Measurements from ENCODE around the gene GRM8. TPM values are rescaled to one million over a fixed set of nuclear protein-coding genes. Genes with fewer than 3 reads are reported as not detected.

GRM8 gene
- total RNA-seq, 1 experiment from 2014 or later, result 1.8 TPM

DNA sequence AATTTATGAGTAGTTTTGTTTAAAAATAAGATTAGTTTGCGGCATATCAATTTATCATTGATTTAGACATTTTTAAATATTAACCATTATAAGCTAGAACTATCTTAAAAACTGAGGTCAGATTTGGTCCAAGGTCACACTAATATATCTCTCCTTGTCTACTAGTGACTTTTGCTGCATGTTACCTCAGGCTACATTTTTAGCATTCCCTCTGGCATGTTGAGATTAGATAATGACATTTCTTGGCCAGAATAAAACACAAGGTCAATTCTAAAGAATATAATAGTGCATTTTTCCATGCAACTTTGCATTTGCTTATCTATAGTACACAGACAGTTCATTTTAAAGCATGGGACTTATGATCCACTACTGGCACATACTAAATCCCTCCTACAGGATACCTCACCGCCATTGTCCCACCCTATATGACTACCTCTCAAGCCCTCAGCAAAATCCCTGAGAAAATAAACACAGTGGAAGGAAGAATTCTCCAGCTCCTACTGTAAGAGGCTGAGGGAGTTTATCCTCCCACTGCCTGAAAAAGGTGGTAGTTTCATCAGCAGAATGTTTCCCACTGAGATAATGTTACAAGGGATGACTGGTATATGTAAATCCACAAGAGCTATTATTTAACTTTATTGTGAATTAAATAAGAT is 816.4 kb downstream of the GRM8 start:
- Histone ChIP-seq H3K14ac (ENCODE audit: insufficient read depth, low read length) (no peak overlapping the region), H3K79me1 (ENCODE audit: insufficient read depth, low read depth, low read length, poor library complexity, severe bottlenecking) (no peaks in the 10 kb centered on the region), H3K56ac (ENCODE audit: insufficient read length, low read depth, low read length) (no peak overlapping the region), H3K9me3 (ENCODE audit: control insufficient read depth, low read depth, low read length) (no peaks in the 10 kb centered on the region), H2BK15ac (ENCODE audit: low read depth, low read length) (no peak overlapping the region), H3K27me3 (ENCODE audit: insufficient read depth, low read length) (no peaks in the 10 kb centered on the region), H4K5ac (ENCODE audit: insufficient read length, low read depth, low read length) (no peak overlapping the region), H4K91ac (ENCODE audit: insufficient read length, low read depth, low read length) (no peak overlapping the region), H3T11ph (ENCODE audit: low read length) (no peak overlapping the region), H3K23me2 (ENCODE audit: insufficient read length, low read depth, low read length, poor library complexity, severe bottlenecking) (no peaks in the 10 kb centered on the region), H3K9ac (ENCODE audit: extremely low read depth, insufficient read length, low read length) (no peak overlapping the region), H3K4ac (ENCODE audit: low read depth, low read length) (no peak overlapping the region), H3K18ac (ENCODE audit: insufficient read length, low read depth, low read length) (no peak overlapping the region), H4K8ac (replicated peaks; ENCODE audit: insufficient read length, low read depth, low read length) (no peak overlapping the region), H2AFZ (ENCODE audit: low read length) (no peak overlapping the region), H3K79me2 (ENCODE audit: insufficient read depth, low read length) (no peaks in the 10 kb centered on the region), H2AK5ac (ENCODE audit: insufficient read length, low read length) (no peak overlapping the region), H2BK5ac (ENCODE audit: insufficient read length, low read length) (no peak overlapping the region), H3K27ac (ENCODE audit: insufficient read length, low read depth, low read length) (no peak overlapping the region), H3K23ac (ENCODE audit: insufficient read length, low read depth, low read length) (no peak overlapping the region), H3K4me2 (ENCODE audit: insufficient read depth, insufficient read length, low read length) (no peak overlapping the region), H2BK20ac (ENCODE audit: low read depth, low read length, poor library complexity, severe bottlenecking) (no peak overlapping the region), H2BK12ac (ENCODE audit: insufficient read length, low read depth, low read length) (no peak overlapping the region), H2BK120ac (ENCODE audit: low read depth, low read length, poor library complexity, severe bottlenecking) (no peak overlapping the region), H4K20me1 (ENCODE audit: control insufficient read depth, insufficient read depth, insufficient read length) (no peaks in the 10 kb centered on the region), H3K4me1 (ENCODE audit: insufficient read depth, low read length) (no peaks in the 10 kb centered on the region)
- TF ChIP-seq, protein P1, sequence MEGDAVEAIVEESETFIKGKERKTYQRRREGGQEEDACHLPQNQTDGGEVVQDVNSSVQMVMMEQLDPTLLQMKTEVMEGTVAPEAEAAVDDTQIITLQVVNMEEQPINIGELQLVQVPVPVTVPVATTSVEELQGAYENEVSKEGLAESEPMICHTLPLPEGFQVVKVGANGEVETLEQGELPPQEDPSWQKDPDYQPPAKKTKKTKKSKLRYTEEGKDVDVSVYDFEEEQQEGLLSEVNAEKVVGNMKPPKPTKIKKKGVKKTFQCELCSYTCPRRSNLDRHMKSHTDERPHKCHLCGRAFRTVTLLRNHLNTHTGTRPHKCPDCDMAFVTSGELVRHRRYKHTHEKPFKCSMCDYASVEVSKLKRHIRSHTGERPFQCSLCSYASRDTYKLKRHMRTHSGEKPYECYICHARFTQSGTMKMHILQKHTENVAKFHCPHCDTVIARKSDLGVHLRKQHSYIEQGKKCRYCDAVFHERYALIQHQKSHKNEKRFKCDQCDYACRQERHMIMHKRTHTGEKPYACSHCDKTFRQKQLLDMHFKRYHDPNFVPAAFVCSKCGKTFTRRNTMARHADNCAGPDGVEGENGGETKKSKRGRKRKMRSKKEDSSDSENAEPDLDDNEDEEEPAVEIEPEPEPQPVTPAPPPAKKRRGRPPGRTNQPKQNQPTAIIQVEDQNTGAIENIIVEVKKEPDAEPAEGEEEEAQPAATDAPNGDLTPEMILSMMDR (conservative IDR thresholded peaks at IDR 0.05), result no peak
- Mint-ChIP-seq H3K36me3 (ENCODE audit: insufficient read depth in 1 of 3, low read depth in 3 of 3) (no peaks in the 10 kb centered on the region), H3K27ac (0 out of 7 replicates have a peak overlapping the region, but pooled peaks of 1 of the 3 experiments have one; percentile 6), H3K4me1 (peaks cover 4% of the 10 kb centered on the region in 2 experiments), H3K27me3 (ENCODE audit: low read depth) (no peaks in the 10 kb centered on the region), H3K4me3 (no peak overlapping the region), H3K9me3 (no peaks in the 10 kb centered on the region)
- no peak for DNase-seq
- no CpG with 5 or more reads among the region's 2 CpGs for WGBS (ENCODE audit: extremely low coverage, insufficient read length, low lambda C conversion rate)

Data from H9 (cell line).